Stimulated activated naive CD8-positive, alpha-beta T cell treated with anti-CD3 and anti-CD28 coated beads, Interleukin-15, amount 100 ng/mL, for 72 hours (primary cell): ENCODE results near the gene MYO10.

ENCODE experiments used
- ATAC-seq: fragments of 150-1000 bp; cut with Tn5 transposase; 2 replicates; pipeline ENCODE4 v1.10.0; 2021; ENCODE audit warnings: mild to moderate bottlenecking, moderate library complexity
- DNase-seq, 2 donors: peaks; one replicate each; pipeline ENCODE4 v3.0.0; 2021 to 2022
- H3K27ac Mint-ChIP-seq, 2 donors: one replicate each; pipeline ENCODE4 v1.8.0; 2022; ENCODE audit warnings: mild to moderate bottlenecking in 2 of 2, mixed read lengths in 2 of 2, moderate library complexity in 2 of 2
- H3K27me3 Mint-ChIP-seq: one replicate; pipeline ENCODE4 v1.8.0; 2022; ENCODE audit warnings: mixed read lengths
- H3K4me1 Mint-ChIP-seq: one replicate; pipeline ENCODE4 v1.8.0; 2022; ENCODE audit warnings: mild to moderate bottlenecking, mixed read lengths
- H3K4me3 Mint-ChIP-seq, 2 donors: one replicate each; pipeline ENCODE4 v1.8.0; 2022; ENCODE audit warnings: mild to moderate bottlenecking in 2 of 2, mixed read lengths in 2 of 2, moderate library complexity in 1 of 2
- H3K9me3 Mint-ChIP-seq, 2 donors: one replicate each; pipeline ENCODE4 v1.8.0; 2022; ENCODE audit warnings: mixed read lengths in 2 of 2

MYO10 gene

DNA sequence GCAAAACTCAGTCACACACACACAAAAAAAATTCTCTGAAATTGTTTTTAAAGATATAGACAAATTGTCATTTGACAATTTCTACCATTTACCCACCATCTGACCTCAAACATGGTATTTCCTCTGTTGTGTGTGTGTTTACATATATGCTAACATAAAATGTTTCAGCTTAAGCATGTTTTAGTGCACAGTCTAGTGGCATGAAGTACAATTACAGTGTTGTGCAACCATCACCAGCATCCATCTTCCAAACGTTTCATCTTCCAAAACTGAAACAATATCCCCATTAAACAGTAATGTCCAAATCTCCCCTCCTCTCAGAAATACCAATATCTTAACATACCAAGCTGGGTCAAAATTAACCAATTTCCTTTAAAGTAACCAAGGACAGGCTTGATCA lies 65.2 kb downstream of the MYO10 start:
- H3K4me3 Mint-ChIP-seq = no peak overlapping the region

DNA sequence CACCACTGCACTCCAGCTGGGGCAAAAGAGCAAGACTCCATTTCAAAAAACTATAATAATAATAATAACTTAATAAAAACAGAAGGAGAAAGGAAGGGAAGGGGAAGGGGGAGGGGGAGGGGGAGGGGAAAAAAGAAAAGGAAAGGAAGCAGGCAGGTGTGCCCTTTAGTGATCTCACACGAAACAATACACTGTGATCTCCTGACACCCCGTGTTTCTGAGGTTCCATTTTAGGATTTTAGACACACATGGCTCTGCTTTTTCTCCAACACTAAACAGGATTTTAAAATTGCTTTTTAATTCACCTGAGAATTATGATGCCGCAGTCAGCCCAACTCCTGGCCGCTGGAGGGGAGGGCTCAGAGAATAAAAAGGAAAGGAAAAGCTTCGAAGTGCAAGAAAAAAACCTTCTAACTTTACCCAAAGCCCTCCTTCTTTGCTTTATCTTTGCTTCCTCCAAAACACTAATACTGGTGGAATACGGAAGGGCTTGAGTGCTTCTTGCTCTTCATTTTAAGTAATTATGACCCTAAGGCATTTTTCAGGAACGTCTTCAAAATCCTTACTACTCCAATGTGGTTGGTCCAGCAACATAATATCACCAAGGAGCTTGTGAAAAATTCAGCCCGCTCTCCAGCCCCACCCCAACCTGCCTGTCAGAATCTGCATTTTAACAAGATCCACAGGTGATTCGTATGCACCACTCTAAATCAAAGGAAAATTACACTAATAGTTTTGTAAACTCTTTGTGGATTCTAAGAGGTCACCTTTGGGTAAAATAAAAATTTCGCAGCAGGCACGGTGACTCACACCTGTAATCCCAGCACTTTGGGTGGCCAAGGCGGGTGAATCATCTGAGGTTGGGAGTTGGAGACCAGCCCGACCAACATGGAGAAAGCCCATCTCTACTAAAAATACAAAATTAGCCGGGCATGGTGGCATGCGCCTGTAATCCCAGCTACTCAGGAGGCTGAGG lies 66.0 kb downstream of the MYO10 start:
- DNase-seq = no peak
- no peak for ATAC-seq
- Mint-ChIP-seq H3K27me3 (no peaks in the 10 kb centered on the region), H3K27ac (peak overlapping the region in 1 of 2 donors; percentile 25), H3K4me3 (no peak overlapping the region), H3K9me3 (peaks cover 0 to 7% of the 10 kb centered on the region in 2 donors), H3K4me1 (no peaks in the 10 kb centered on the region)

More for the DNA sequence above, 65.2 kb downstream of the MYO10 start:
- no peak for ATAC-seq
- Mint-ChIP-seq H3K27me3 (no peaks in the 10 kb centered on the region), H3K4me1 (no peaks in the 10 kb centered on the region), H3K27ac (no peak overlapping the region), H3K9me3 (peaks cover 0 to 7% of the 10 kb centered on the region in 2 donors)
- no peak for DNase-seq

DNA sequence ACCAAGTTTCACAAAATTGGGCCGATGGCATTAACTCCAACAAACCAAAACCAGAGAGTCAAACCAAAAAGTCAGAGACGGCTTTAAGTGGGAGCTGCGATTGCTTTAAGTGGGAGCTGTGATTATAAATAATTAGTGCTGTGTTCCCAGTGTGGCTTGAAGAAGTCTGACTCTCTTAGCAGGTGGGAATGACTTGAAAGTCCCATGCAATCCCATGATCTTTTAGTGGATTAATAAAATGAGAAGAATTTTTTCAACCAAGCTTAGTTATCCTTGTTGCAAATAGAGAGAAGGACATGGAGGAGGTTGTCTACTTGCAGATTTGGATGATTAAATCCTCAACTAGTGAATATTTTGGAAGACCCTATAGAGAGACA lies 68.5 kb downstream of the MYO10 start:
- no peak overlapping the region for H3K4me3 Mint-ChIP-seq
- ATAC-seq = no peak
- H3K4me1 Mint-ChIP-seq = no peaks in the 10 kb centered on the region
- no peak for DNase-seq
- H3K9me3 Mint-ChIP-seq = peaks cover 0 to 7% of the 10 kb centered on the region in 2 donors
- no peaks in the 10 kb centered on the region for H3K27me3 Mint-ChIP-seq
- H3K27ac Mint-ChIP-seq = no peak overlapping the region

GRCh38 chr5:16866795-16867576 lies 69.1 kb downstream of the MYO10 start:
- H3K4me1 Mint-ChIP-seq = no peaks in the 10 kb centered on the region
- DNase-seq (no peak), ATAC-seq (no peak)
- no peaks in the 10 kb centered on the region for H3K27me3 Mint-ChIP-seq
- H3K4me3 Mint-ChIP-seq = no peak overlapping the region
- H3K9me3 Mint-ChIP-seq = peaks cover 0 to 5% of the 10 kb centered on the region in 2 donors
- no peak overlapping the region for H3K27ac Mint-ChIP-seq

- H3K4me1 Mint-ChIP-seq = no peaks in the 10 kb centered on the region
- ATAC-seq = no peak
- H3K4me3 Mint-ChIP-seq = no peak overlapping the region
- no peaks in the 10 kb centered on the region for H3K9me3 Mint-ChIP-seq
- H3K27ac Mint-ChIP-seq = no peak overlapping the region
- no peaks in the 10 kb centered on the region for H3K27me3 Mint-ChIP-seq
- DNase-seq = no peak
These were observed 69.8 kb downstream of the MYO10 start for GRCh38 chr5:16866273-16866672.

DNA sequence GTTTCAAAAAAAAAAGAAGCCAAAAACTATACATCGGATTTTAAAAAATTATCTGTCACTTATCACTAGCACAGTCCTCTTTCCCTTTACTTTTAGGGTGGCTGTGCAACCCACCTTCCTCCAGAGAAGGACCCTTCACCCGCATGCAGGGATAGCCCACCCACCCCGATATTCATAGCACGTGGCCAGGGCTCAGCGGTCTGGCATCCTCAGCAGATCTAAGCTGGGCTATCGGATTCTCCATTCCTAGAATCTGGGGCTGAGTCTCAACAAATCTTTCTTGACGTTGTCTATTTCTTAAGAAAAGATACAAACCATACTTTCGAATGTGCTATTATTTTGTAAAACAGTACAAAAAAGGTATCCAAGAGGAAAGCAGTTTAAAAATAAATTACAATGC lies 70.9 kb downstream of the MYO10 start:
- Mint-ChIP-seq H3K9me3 (peaks cover 0 to 3% of the 10 kb centered on the region in 2 donors), H3K27ac (no peak overlapping the region), H3K4me1 (no peaks in the 10 kb centered on the region), H3K4me3 (no peak overlapping the region), H3K27me3 (no peaks in the 10 kb centered on the region)
- DNase-seq (no peak), ATAC-seq (no peak)

DNA sequence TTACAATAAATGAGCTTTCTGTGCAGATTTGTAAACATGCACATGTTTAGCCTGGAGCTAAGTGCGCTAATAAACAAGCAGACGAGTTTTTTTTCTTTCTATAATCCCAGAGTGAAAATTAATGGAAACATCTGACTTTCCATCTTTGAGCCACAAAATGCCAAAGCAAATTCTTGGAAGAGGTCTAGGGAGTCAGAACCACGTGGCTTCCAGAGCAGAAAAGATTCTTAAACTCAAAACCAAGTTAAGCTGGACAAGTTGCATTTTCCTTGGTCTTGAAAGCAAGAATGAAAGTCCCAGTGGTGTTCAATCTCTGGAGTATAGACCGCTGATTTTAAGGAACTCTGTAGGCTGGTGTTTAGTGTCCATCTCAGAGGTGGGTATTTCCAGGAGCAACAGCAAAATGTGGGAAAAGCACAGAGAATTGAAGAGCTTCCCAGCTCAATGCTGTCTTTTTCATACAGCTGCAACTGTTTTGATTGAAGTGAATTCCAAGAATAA lies 71.4 kb downstream of the MYO10 start:
- Mint-ChIP-seq H3K9me3 (peaks cover 0 to 3% of the 10 kb centered on the region in 2 donors), H3K4me3 (no peak overlapping the region), H3K4me1 (no peaks in the 10 kb centered on the region), H3K27me3 (no peaks in the 10 kb centered on the region), H3K27ac (no peak overlapping the region)
- DNase-seq (no peak), ATAC-seq (no peak)

- no peak overlapping the region for H3K4me3 Mint-ChIP-seq
- no peaks in the 10 kb centered on the region for H3K4me1 Mint-ChIP-seq
- no peak for DNase-seq
- peaks cover 0 to 3% of the 10 kb centered on the region in 2 donors for H3K9me3 Mint-ChIP-seq
- no peak for ATAC-seq
- H3K27ac Mint-ChIP-seq = no peak overlapping the region
- no peaks in the 10 kb centered on the region for H3K27me3 Mint-ChIP-seq
These were observed 72.6 kb downstream of the MYO10 start for GRCh38 chr5:16863469-16863946.

DNA sequence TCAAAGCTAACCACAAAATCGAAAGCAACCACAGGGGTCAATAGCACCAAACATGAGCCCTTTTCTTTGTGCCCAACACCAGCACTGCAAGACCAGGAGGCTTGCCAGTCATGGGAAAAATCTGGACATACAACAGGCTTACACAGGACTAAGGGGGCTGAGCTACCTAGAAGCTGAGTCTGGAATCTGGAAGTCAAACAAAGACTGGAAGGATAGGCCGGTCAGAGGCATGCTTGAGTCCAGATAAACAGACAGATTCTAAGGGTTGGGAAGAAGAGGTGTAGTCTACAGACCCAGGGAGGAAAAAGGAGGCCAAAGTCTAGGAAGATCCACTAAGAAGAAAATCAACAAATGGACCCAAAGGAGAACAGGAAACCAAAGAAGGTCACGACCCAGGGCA lies 73.3 kb downstream of the MYO10 start:
- peaks cover 0 to 3% of the 10 kb centered on the region in 2 donors for H3K9me3 Mint-ChIP-seq

GRCh38 chr5:16859346-16859745 lies 76.7 kb downstream of the MYO10 start:
- H3K4me3 Mint-ChIP-seq = no peak overlapping the region
- H3K4me1 Mint-ChIP-seq = no peaks in the 10 kb centered on the region
- peaks cover 0 to 3% of the 10 kb centered on the region in 2 donors for H3K9me3 Mint-ChIP-seq
- no peak overlapping the region for H3K27ac Mint-ChIP-seq
- ATAC-seq (no peak), DNase-seq (no peak)
- no peaks in the 10 kb centered on the region for H3K27me3 Mint-ChIP-seq

More for the DNA sequence above, 73.3 kb downstream of the MYO10 start:
- no peaks in the 10 kb centered on the region for H3K27me3 Mint-ChIP-seq
- no peak for DNase-seq
- no peaks in the 10 kb centered on the region for H3K4me1 Mint-ChIP-seq
- no peak overlapping the region for H3K27ac Mint-ChIP-seq
- no peak for ATAC-seq
- H3K4me3 Mint-ChIP-seq = no peak overlapping the region

DNA sequence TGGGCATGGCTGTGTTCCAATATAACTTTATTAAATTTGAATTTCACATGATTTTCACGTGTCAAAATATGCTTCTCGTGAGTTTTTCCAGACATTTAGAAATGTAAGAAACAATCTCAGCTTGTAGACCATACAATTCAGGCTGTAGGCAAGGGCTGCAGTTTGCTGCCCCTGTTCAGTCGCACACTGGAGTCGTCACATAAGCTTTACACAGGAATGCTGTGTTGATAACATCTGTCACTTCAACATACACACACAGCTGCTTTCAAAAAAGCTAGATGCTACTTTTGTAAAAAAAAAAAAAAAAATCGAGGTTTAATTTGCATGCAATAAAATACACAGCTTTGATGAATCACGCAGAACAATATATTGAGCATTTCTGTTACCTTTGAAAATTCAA lies 77.9 kb downstream of the MYO10 start:
- Mint-ChIP-seq H3K9me3 (peaks cover 0 to 3% of the 10 kb centered on the region in 2 donors), H3K4me3 (no peak overlapping the region), H3K27me3 (no peaks in the 10 kb centered on the region), H3K4me1 (no peaks in the 10 kb centered on the region), H3K27ac (no peak overlapping the region)
- DNase-seq = no peak
- ATAC-seq = no peak

DNA sequence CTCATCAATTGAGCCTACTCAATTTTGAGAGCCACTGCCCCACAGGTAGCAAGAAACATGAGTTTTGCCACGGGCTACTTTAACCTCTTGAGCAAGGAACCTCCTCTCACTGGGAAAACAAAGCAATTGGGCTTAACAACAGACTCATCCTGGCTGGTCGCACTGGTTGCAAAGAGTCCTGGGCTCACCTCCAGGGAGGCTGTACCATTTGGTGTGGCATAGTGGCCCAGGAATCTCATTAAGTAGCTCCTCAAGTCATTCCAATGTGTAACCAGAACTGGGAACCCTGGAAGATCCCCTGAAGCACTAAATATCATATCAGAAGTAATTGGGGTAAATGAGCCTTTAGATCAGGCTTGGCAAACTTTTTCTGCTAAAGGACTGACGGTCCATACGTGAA lies 78.5 kb downstream of the MYO10 start:
- ATAC-seq = no peak
- Mint-ChIP-seq H3K27ac (no peak overlapping the region), H3K9me3 (peaks cover 0 to 3% of the 10 kb centered on the region in 2 donors), H3K27me3 (peaks cover 3% of the 10 kb centered on the region), H3K4me3 (no peak overlapping the region), H3K4me1 (no peaks in the 10 kb centered on the region)
- DNase-seq = no peak

DNA sequence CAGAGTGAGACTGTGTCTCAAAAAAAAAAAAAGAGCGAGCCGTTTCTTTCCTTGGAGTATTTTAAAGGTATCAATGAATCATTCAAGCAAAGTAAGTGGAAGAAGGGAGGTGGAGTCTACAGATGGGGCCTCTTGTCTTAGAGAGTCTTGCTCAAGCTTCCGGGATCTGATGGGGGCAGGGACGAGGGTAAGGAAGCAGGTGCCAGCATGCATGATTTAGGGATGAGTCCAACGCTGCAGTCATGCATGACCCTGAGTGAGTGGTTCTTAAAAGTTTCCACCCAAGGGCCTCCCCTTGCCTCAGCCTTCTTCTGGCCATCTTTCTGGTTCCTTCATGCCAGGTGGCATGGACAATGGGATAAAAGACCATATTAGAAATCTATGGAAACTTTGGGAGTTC lies 79.6 kb downstream of the MYO10 start:
- H3K9me3 Mint-ChIP-seq = peaks cover 0 to 3% of the 10 kb centered on the region in 2 donors
- ATAC-seq (no peak), DNase-seq (no peak)
- peaks cover 8% of the 10 kb centered on the region for H3K27me3 Mint-ChIP-seq
- no peak overlapping the region for H3K4me3 Mint-ChIP-seq
- H3K4me1 Mint-ChIP-seq = no peaks in the 10 kb centered on the region
- H3K27ac Mint-ChIP-seq = no peak overlapping the region

DNA sequence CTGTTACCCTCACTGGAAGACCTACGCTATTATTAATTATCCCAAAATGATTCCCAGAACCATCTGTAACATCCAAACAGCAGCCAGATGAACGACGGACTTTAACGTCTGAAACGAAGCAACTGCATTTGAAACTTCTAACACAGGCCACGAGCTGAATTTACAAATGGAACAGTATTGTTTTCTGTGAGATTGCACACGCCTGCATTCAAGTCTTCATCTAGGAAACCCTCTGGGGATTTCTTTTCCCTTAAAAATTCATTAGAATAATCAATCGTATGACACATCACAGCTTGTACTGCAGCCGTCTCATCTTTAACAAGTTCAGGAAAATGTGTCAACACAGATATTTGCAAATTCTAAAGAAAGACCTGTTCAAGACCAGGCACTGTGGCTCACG lies 80.2 kb downstream of the MYO10 start:
- no peaks in the 10 kb centered on the region for H3K4me1 Mint-ChIP-seq
- no peak overlapping the region for H3K4me3 Mint-ChIP-seq
- DNase-seq (no peak), ATAC-seq (no peak)
- peaks cover 0 to 3% of the 10 kb centered on the region in 2 donors for H3K9me3 Mint-ChIP-seq
- H3K27ac Mint-ChIP-seq = no peak overlapping the region
- peaks cover 8% of the 10 kb centered on the region for H3K27me3 Mint-ChIP-seq

- Mint-ChIP-seq H3K4me1 (no peaks in the 10 kb centered on the region), H3K9me3 (peaks cover 0 to 3% of the 10 kb centered on the region in 2 donors), H3K27me3 (peaks cover 8% of the 10 kb centered on the region), H3K4me3 (no peak overlapping the region), H3K27ac (no peak overlapping the region)
- ATAC-seq = no peak
- no peak for DNase-seq
These were observed 80.6 kb downstream of the MYO10 start for GRCh38 chr5:16855485-16855884.

- Mint-ChIP-seq H3K27ac (no peak overlapping the region), H3K4me1 (no peaks in the 10 kb centered on the region), H3K4me3 (no peak overlapping the region), H3K27me3 (peaks cover 8% of the 10 kb centered on the region), H3K9me3 (no peaks in the 10 kb centered on the region)
- no peak for ATAC-seq
- no peak for DNase-seq
These were observed 81.7 kb downstream of the MYO10 start for GRCh38 chr5:16854351-16854750.
